K562 (cell line): ENCODE data around the gene COL26A1.

Experiments
- BMI1 ChIP-seq: fragments of 150-350 bp; IDR thresholded peaks from 2 replicates; pipeline ENCODE4 v1.6.1; 2014; ENCODE audit warnings: low read length
- MYNN ChIP-seq, 2 experiments: sonication (generic); formaldehyde crosslinking in 1 of 2; IDR thresholded peaks; 2 replicates each; pipeline versions ENCODE4 v1.5.0 to v1.6.1; 2016 to 2020; ENCODE audit warnings: antibody characterized with exemption in 1 of 2, missing genetic modification reagents in 1 of 2
- NBN ChIP-seq: fragments of 450-650 bp; IDR thresholded peaks from 2 replicates; pipeline ENCODE4 v1.6.1; 2016; ENCODE audit warnings: low read depth, mild to moderate bottlenecking
- SPI1 ChIP-seq: IDR thresholded peaks from 2 replicates; pipeline ENCODE4 v1.6.1; 2011; ENCODE audit warnings: low read depth, low read length, control low read depth, borderline replicate concordance
- STAT5B ChIP-seq: fragments of 250-450 bp; sonication (Bioruptor Pico); IDR thresholded peaks from 2 replicates; pipeline ENCODE4 v1.8.0; 2021; ENCODE audit warnings: mild to moderate bottlenecking, inconsistent platforms
- TF ChIP-seq, protein P1 (sequence below), 3 experiments: IDR thresholded peaks in 2 of 3; conservative IDR thresholded peaks in 1 of 3; 2 replicates each; pipeline ENCODE4 v1.5.1; 2011 to 2012; ENCODE audit warnings: low read length in 3 of 3, mild to moderate bottlenecking in 3 of 3, control low read depth in 2 of 3, improper control_type of control experiment in 1 of 3, inconsistent platforms in 1 of 3, low read depth in 1 of 3, mixed read lengths in 1 of 3, moderate library complexity in 1 of 3; ENCODE audit not compliant: insufficient read depth in 2 of 3
- TF ChIP-seq, protein P2 (sequence below): sonication (generic); formaldehyde crosslinking; IDR thresholded peaks from 2 replicates; pipeline ENCODE4 v1.8.0; 2023; ENCODE audit warnings: mild to moderate bottlenecking, missing genetic modification reagents

DNA sequence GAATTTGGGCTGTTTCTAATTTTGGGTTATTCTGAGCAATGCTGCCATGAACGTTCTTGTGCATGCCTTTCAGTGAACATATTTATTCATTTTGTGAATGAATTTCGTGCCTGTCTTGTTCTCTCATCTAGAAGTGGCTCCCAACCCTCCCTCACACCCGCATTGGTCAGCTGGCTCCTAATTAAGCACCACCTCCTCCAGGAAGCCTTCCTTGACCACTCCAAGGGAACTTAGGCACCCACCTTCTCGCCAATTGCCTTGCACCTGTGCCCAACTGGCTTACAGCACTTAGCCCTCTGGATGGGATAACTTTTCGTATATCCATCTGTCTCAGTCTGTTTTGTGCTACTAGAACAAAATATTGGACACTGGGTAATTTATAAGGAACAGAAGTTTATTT is 159.3 kb downstream of the COL26A1 start:
- TF ChIP-seq, protein P1, sequence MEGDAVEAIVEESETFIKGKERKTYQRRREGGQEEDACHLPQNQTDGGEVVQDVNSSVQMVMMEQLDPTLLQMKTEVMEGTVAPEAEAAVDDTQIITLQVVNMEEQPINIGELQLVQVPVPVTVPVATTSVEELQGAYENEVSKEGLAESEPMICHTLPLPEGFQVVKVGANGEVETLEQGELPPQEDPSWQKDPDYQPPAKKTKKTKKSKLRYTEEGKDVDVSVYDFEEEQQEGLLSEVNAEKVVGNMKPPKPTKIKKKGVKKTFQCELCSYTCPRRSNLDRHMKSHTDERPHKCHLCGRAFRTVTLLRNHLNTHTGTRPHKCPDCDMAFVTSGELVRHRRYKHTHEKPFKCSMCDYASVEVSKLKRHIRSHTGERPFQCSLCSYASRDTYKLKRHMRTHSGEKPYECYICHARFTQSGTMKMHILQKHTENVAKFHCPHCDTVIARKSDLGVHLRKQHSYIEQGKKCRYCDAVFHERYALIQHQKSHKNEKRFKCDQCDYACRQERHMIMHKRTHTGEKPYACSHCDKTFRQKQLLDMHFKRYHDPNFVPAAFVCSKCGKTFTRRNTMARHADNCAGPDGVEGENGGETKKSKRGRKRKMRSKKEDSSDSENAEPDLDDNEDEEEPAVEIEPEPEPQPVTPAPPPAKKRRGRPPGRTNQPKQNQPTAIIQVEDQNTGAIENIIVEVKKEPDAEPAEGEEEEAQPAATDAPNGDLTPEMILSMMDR (IDR thresholded peaks at IDR 0.05 in 2 of 3, conservative IDR thresholded peaks at IDR 0.05 in 1 of 3; ENCODE audit: insufficient read depth in 2 of 3, low read depth in 1 of 3, low read length in 3 of 3) = no peak
- TF ChIP-seq SPI1 (no peak), MYNN (IDR thresholded peaks at IDR 0.05) (no peak), MYNN (CRISPR knock-in tag; IDR thresholded peaks at IDR 0.05) (no peak), NBN (no peak), BMI1 (no peak), STAT5B (CRISPR knock-in tag) (no peak)
- TF ChIP-seq, protein P2, sequence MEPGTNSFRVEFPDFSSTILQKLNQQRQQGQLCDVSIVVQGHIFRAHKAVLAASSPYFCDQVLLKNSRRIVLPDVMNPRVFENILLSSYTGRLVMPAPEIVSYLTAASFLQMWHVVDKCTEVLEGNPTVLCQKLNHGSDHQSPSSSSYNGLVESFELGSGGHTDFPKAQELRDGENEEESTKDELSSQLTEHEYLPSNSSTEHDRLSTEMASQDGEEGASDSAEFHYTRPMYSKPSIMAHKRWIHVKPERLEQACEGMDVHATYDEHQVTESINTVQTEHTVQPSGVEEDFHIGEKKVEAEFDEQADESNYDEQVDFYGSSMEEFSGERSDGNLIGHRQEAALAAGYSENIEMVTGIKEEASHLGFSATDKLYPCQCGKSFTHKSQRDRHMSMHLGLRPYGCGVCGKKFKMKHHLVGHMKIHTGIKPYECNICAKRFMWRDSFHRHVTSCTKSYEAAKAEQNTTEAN (CRISPR knock-in tag) = no peak
